Parietal lobe (tissue), 2 donors: Measurements from ENCODE around the gene LZIC. TPM values are rescaled to one million over a fixed set of nuclear protein-coding genes. Genes with fewer than 3 reads are reported as not detected.

Experiments used
- small RNA-seq: library from RNA; depleted of rRNA; stranded (forward); fragments of <200 nt; gene quantifications from one replicate; pipeline ENCODE3, GENCODE V24; 2014; ENCODE audit warnings: low replicate concordance
- total RNA-seq: library from RNA; depleted of rRNA; stranded (reverse); fragments of >200 nt; gene quantifications from one replicate; pipeline ENCODE4 v1.2.3, GENCODE V29; 2014

LZIC gene
- total RNA-seq = 59.5 TPM

GRCh38 chr1:9942939-9943788 is at the start of gene LZIC, which contains the start of gene NMNAT1:
Gene LZIC, minus strand, starts transcription at chr1:9943391. Its CDS starts 6,772 bp downstream, at chr1:9936619.
Gene NMNAT1, plus strand, starts transcription at chr1:9943475. Its CDS starts 28,599 bp downstream, at chr1:9972074.

DNA sequence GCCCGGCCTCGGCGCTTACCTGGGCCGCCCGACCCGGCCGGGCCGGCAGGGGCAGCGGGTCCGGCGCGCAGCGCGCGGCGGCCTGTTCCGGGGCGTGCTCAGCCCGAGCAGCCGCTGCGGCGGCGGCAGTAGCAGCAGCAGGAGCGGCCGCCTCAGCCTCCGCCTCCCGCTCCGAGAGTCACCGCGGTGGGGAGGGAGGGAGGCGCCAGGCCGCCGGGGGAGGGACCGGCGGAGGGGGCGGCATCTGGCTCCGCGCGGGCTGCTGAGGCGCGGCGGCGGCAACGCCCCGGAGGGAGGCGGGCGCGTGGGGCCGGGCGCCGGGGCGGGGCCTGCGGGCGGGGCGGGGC is 33.1 kb downstream of the LZIC start, which contains the start of gene CTNNBIP1:
TSS of gene CTNNBIP1 (minus strand) at position 194 of the 347 bp plus-strand sequence. CDS start 38,205 bp downstream, outside the sequence.

Small RNA genes within 50 kb of the gene (small RNA-seq; reads per million reads assigned to genes)
- not detected for gene MIR5697

Other genes starting within 250 kb of the LZIC start
- 141 TPM for gene CLSTN1, start 119.4 kb downstream of the LZIC start, total RNA-seq
- 41.0 TPM for gene CTNNBIP1, start 33.1 kb downstream of the LZIC start, total RNA-seq
- 5.9 TPM for gene NMNAT1, start 84 bp upstream of the LZIC start, total RNA-seq
- gene RBP7, start 53.8 kb upstream of the LZIC start, total RNA-seq = not detected
- gene UBE4B, start 89.6 kb upstream of the LZIC start, total RNA-seq = 52.9 TPM